ENCODE measurements around the gene TPM2. TPM values are rescaled to one million over a fixed set of nuclear protein-coding genes. Genes with fewer than 3 reads are reported as not detected.

Gene TPM2
- total and polyA plus RNA-seq, 4 donors: 4.2 to 31.4 (median 14.0) TPM

DNA sequence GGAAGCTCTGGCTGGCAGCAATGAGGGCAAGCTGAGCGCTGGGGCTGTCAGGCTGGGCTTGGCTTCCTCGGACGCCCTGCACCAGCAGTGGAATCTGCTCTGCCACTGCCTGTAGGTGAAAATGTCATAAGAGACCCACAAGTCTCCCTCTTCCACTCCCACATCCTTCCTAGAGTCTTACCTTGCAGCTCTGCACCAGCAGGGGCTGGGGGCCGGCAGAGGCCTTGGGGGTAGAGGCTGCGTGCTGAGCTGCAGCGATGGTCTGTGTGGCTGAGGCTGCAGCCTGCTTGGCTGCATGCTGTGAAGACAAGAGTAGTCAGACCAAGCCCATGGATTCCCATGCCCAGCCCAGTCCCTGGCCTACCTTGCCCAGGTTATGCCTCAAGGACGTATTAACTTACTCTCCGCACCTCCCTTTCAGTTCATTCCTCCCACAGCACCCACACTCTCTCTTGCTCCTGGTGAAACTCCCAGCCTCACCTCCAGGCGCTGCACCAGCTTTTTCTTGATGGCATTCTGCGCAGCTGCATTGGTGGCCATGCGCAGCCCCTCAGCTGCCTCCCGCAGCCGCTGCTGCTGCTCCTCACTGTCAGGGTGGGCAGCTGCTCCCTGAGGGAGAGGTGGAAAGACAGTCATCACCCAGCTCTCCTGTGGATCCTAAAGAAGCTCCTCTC lies 25.0 kb upstream of the TPM2 start (continued):
- TF ChIP-seq HNF4G (IDR thresholded peaks at IDR 0.05) (no peak), TAF1 (conservative IDR thresholded peaks at IDR 0.05) (no peak), GABPA (IDR thresholded peaks at IDR 0.05 in 1 of 2, conservative IDR thresholded peaks at IDR 0.05 in 1 of 2) (no peak)

DNA sequence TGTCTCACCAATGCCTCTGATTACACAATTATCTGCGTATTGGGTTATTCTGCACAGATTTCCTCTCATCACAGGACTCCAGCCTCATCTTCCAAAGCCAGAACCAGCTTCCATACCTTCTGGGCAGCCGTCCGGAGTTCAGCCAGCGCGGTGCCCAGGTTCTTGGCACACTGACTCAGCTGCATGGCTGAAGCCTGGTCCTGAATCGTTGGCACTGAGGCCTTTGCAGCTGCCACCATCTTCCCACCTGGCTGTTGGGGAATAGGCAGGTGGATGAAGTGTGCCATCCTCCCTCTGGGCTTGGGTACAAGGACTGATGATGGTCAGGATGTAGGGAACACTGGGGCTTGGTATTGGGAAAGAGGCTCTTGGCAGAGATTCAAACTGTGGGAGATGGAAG lies 24.4 kb upstream of the TPM2 start:
- H3K27ac ChIP-seq (ENCODE audit: low read depth in 1 of 2, low read length in 2 of 2): no peak overlapping the region

DNA sequence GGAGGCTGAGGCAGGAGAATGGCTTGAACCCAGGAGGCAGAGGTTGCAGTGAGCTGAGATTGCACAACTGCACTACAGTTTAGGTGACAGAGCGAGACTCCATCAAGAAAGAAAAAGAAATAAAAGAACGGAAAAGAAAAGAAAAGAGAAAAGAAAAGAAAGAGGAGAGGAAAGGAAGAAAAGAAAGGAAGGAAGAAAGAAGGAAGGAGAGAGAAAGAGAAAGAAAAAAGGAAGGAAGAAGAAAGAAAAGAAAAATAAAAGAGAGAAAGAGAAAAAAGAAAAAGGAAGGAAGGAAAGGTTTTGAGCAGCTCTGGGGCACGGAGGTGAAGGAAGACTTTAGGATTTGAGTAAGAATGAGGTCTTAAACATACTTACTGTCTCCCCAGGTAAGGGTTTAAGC lies 23.9 kb upstream of the TPM2 start:
- no peak for DNase-seq (ENCODE audit: low spot score)
- 98% methylated on average over 3 of the region's 3 CpGs for WGBS
- no peak overlapping the region for H3K27ac ChIP-seq (ENCODE audit: low read depth in 1 of 2, low read length in 2 of 2)

More for the DNA sequence above, 24.4 kb upstream of the TPM2 start:
- H3K9me3 ChIP-seq (ENCODE audit: control insufficient read depth in 4 of 4, low read length in 3 of 4): no peaks in the 10 kb centered on the region
- H3K4me3 ChIP-seq (ENCODE audit: low read depth in 1 of 3, low read length in 3 of 3): no peak overlapping the region
- TF ChIP-seq, protein P1, sequence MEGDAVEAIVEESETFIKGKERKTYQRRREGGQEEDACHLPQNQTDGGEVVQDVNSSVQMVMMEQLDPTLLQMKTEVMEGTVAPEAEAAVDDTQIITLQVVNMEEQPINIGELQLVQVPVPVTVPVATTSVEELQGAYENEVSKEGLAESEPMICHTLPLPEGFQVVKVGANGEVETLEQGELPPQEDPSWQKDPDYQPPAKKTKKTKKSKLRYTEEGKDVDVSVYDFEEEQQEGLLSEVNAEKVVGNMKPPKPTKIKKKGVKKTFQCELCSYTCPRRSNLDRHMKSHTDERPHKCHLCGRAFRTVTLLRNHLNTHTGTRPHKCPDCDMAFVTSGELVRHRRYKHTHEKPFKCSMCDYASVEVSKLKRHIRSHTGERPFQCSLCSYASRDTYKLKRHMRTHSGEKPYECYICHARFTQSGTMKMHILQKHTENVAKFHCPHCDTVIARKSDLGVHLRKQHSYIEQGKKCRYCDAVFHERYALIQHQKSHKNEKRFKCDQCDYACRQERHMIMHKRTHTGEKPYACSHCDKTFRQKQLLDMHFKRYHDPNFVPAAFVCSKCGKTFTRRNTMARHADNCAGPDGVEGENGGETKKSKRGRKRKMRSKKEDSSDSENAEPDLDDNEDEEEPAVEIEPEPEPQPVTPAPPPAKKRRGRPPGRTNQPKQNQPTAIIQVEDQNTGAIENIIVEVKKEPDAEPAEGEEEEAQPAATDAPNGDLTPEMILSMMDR (IDR thresholded peaks at IDR 0.05; ENCODE audit: low read depth, low read length, missing input control): no peak
- TF ChIP-seq SP1 (IDR thresholded peaks at IDR 0.05) (no peak), HNF4A (conservative IDR thresholded peaks at IDR 0.05) (no peak), GABPA (IDR thresholded peaks at IDR 0.05 in 1 of 2, conservative IDR thresholded peaks at IDR 0.05 in 1 of 2) (no peak), HNF4G (IDR thresholded peaks at IDR 0.05) (no peak), EGR1 (IDR thresholded peaks at IDR 0.05; ENCODE audit: low read depth in 2 of 2) (no peak)
- H3K4me1 ChIP-seq (ENCODE audit: control insufficient read depth in 4 of 4, insufficient read depth in 4 of 4, low read length in 3 of 4): no peaks in the 10 kb centered on the region
- 85% methylated on average over 6 of the region's 6 CpGs for WGBS
- peaks cover 58 to 93% (median 82%) of the 10 kb centered on the region in 4 donors for H3K36me3 ChIP-seq (ENCODE audit: control insufficient read depth in 4 of 4, insufficient read depth in 3 of 4, low read depth in 1 of 4, low read length in 3 of 4)
- no peak overlapping the region for H3K9ac ChIP-seq (ENCODE audit: low read depth in 1 of 2, low read length in 2 of 2)
- DNase-seq (ENCODE audit: low spot score): no peak
- no peaks in the 10 kb centered on the region for H3K27me3 ChIP-seq (ENCODE audit: control insufficient read depth in 4 of 4, insufficient read depth in 4 of 4, low read length in 3 of 4)

More for the DNA sequence above, 23.9 kb upstream of the TPM2 start:
- TF ChIP-seq NR2F2 (IDR thresholded peaks at IDR 0.05) (no peak), FOXA1 (IDR thresholded peaks at IDR 0.05) (no peak), SP1 (IDR thresholded peaks at IDR 0.05) (no peak), JUND (IDR thresholded peaks at IDR 0.05) (no peak), RXRA (IDR thresholded peaks at IDR 0.05) (no peak), HNF4A (conservative IDR thresholded peaks at IDR 0.05) (no peak), FOXA2 (IDR thresholded peaks at IDR 0.05) (no peak), EGR1 (IDR thresholded peaks at IDR 0.05; ENCODE audit: low read depth in 2 of 2) (no peak), RAD21 (IDR thresholded peaks at IDR 0.05) (no peak), YY1 (IDR thresholded peaks at IDR 0.05) (no peak), GABPA (IDR thresholded peaks at IDR 0.05 in 1 of 2, conservative IDR thresholded peaks at IDR 0.05 in 1 of 2) (no peak), TAF1 (conservative IDR thresholded peaks at IDR 0.05) (no peak), HNF4G (IDR thresholded peaks at IDR 0.05) (no peak)
- TF ChIP-seq, protein P2, sequence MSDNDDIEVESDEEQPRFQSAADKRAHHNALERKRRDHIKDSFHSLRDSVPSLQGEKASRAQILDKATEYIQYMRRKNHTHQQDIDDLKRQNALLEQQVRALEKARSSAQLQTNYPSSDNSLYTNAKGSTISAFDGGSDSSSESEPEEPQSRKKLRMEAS (IDR thresholded peaks at IDR 0.05): no peak
- TF ChIP-seq, protein P3, sequence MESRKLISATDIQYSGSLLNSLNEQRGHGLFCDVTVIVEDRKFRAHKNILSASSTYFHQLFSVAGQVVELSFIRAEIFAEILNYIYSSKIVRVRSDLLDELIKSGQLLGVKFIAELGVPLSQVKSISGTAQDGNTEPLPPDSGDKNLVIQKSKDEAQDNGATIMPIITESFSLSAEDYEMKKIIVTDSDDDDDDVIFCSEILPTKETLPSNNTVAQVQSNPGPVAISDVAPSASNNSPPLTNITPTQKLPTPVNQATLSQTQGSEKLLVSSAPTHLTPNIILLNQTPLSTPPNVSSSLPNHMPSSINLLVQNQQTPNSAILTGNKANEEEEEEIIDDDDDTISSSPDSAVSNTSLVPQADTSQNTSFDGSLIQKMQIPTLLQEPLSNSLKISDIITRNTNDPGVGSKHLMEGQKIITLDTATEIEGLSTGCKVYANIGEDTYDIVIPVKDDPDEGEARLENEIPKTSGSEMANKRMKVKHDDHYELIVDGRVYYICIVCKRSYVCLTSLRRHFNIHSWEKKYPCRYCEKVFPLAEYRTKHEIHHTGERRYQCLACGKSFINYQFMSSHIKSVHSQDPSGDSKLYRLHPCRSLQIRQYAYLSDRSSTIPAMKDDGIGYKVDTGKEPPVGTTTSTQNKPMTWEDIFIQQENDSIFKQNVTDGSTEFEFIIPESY (IDR thresholded peaks at IDR 0.05): no peak
- TF ChIP-seq, protein P4, sequence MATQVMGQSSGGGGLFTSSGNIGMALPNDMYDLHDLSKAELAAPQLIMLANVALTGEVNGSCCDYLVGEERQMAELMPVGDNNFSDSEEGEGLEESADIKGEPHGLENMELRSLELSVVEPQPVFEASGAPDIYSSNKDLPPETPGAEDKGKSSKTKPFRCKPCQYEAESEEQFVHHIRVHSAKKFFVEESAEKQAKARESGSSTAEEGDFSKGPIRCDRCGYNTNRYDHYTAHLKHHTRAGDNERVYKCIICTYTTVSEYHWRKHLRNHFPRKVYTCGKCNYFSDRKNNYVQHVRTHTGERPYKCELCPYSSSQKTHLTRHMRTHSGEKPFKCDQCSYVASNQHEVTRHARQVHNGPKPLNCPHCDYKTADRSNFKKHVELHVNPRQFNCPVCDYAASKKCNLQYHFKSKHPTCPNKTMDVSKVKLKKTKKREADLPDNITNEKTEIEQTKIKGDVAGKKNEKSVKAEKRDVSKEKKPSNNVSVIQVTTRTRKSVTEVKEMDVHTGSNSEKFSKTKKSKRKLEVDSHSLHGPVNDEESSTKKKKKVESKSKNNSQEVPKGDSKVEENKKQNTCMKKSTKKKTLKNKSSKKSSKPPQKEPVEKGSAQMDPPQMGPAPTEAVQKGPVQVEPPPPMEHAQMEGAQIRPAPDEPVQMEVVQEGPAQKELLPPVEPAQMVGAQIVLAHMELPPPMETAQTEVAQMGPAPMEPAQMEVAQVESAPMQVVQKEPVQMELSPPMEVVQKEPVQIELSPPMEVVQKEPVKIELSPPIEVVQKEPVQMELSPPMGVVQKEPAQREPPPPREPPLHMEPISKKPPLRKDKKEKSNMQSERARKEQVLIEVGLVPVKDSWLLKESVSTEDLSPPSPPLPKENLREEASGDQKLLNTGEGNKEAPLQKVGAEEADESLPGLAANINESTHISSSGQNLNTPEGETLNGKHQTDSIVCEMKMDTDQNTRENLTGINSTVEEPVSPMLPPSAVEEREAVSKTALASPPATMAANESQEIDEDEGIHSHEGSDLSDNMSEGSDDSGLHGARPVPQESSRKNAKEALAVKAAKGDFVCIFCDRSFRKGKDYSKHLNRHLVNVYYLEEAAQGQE (IDR thresholded peaks at IDR 0.05): no peak
- TF ChIP-seq, protein P1 (IDR thresholded peaks at IDR 0.05; ENCODE audit: low read depth, low read length, missing input control): no peak
- TF ChIP-seq, protein P5, sequence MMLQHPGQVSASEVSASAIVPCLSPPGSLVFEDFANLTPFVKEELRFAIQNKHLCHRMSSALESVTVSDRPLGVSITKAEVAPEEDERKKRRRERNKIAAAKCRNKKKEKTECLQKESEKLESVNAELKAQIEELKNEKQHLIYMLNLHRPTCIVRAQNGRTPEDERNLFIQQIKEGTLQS (IDR thresholded peaks at IDR 0.05): no peak
- Histone ChIP-seq H3K9me3 (ENCODE audit: control insufficient read depth in 4 of 4, low read length in 3 of 4) (no peaks in the 10 kb centered on the region), H3K36me3 (ENCODE audit: control insufficient read depth in 4 of 4, insufficient read depth in 3 of 4, low read depth in 1 of 4, low read length in 3 of 4) (peaks cover 52 to 92% (median 82%) of the 10 kb centered on the region in 4 donors), H3K4me1 (ENCODE audit: control insufficient read depth in 4 of 4, insufficient read depth in 4 of 4, low read length in 3 of 4) (no peaks in the 10 kb centered on the region), H3K27me3 (ENCODE audit: control insufficient read depth in 4 of 4, insufficient read depth in 4 of 4, low read length in 3 of 4) (no peaks in the 10 kb centered on the region), H3K4me3 (ENCODE audit: low read depth in 1 of 3, low read length in 3 of 3) (no peak overlapping the region), H3K9ac (ENCODE audit: low read depth in 1 of 2, low read length in 2 of 2) (no peak overlapping the region)
